Neuronal stem cell (in vitro differentiated cells): ENCODE results near the gene SEMA7A.
"Not testable (repeated sequence)": the region's sequence is repeated elsewhere in the genome, so short reads cannot be mapped to it uniquely, and the experiment has no call there.

Source experiments
- DNase-seq: peaks from one replicate; pipeline ENCODE4 v3.0.0-alpha.2; 2013; ENCODE audit warnings: low spot score
- H2AFZ ChIP-seq: one replicate; pipeline ENCODE4 v1.6.1; 2013; ENCODE audit warnings: mild to moderate bottlenecking, low read length, inconsistent platforms
- H2AK5ac ChIP-seq: 2 replicates; pipeline ENCODE4 v1.6.1; 2013; ENCODE audit warnings: low read depth, mild to moderate bottlenecking, inconsistent platforms, low read length, moderate library complexity, mixed read lengths
- H2BK120ac ChIP-seq: 2 replicates; pipeline ENCODE4 v1.6.1; 2013; ENCODE audit warnings: low read depth, mild to moderate bottlenecking, inconsistent platforms, low read length, moderate library complexity, mixed read lengths
- H2BK12ac ChIP-seq: one replicate; pipeline ENCODE4 v1.6.1; 2013; ENCODE audit warnings: low read length, inconsistent platforms
- H2BK15ac ChIP-seq: 2 replicates; pipeline ENCODE4 v1.6.1; 2013; ENCODE audit warnings: mild to moderate bottlenecking, low read length, inconsistent platforms, mixed read lengths
- H2BK5ac ChIP-seq: one replicate; pipeline ENCODE4 v1.6.1; 2013; ENCODE audit warnings: inconsistent platforms, mild to moderate bottlenecking, low read length, moderate library complexity
- H3K14ac ChIP-seq: one replicate; pipeline ENCODE4 v1.6.1; 2013; ENCODE audit warnings: low read length, inconsistent platforms
- H3K18ac ChIP-seq: 2 replicates; pipeline ENCODE4 v1.6.1; 2013; ENCODE audit warnings: low read length, inconsistent platforms
- H3K23ac ChIP-seq: 2 replicates; pipeline ENCODE4 v1.6.1; 2013; ENCODE audit warnings: low read depth, mild to moderate bottlenecking, mixed read lengths, low read length, inconsistent platforms; ENCODE audit not compliant: poor library complexity
- H3K27ac ChIP-seq: replicated peaks from 3 replicates; pipeline ENCODE4 v1.5.1; 2013; ENCODE audit warnings: low read length, inconsistent platforms
- H3K27me3 ChIP-seq, 3 experiments: 2 replicates each; pipeline ENCODE4 v1.6.1; 2013; ENCODE audit warnings: low read length in 3 of 3, mild to moderate bottlenecking in 2 of 3, inconsistent platforms in 1 of 3, low read depth in 1 of 3, mixed read lengths in 1 of 3, moderate library complexity in 1 of 3; ENCODE audit not compliant: control insufficient read depth in 3 of 3, insufficient read depth in 3 of 3
- H3K36me3 ChIP-seq, 2 donors: replicated peaks in 1 of 2; 2 replicates each; pipeline ENCODE4 v1.6.1; 2013; ENCODE audit warnings: low read length in 2 of 2; ENCODE audit not compliant: control insufficient read depth in 2 of 2, insufficient read depth in 2 of 2
- H3K4ac ChIP-seq: 2 replicates; pipeline ENCODE4 v1.6.1; 2013; ENCODE audit warnings: inconsistent platforms, mild to moderate bottlenecking, low read length, moderate library complexity
- H3K4me1 ChIP-seq, 2 donors: 1 replicate in 1 of 2; 2 replicates in 1 of 2; pipeline ENCODE4 v1.6.1; 2013; ENCODE audit warnings: low read length in 2 of 2, low read depth in 1 of 2; ENCODE audit not compliant: control insufficient read depth in 2 of 2, insufficient read depth in 1 of 2
- H3K4me2 ChIP-seq: one replicate; pipeline ENCODE4 v1.6.1; 2013; ENCODE audit warnings: mild to moderate bottlenecking, low read length, inconsistent platforms; ENCODE audit not compliant: insufficient read depth, poor library complexity, severe bottlenecking
- H3K4me3 ChIP-seq, 2 donors: 2 replicates each; pipeline ENCODE4 v1.5.1; 2013; ENCODE audit warnings: low read length in 2 of 2, mild to moderate bottlenecking in 2 of 2, inconsistent platforms in 1 of 2, moderate library complexity in 1 of 2
- H3K79me1 ChIP-seq: one replicate; pipeline ENCODE4 v1.6.1; 2013; ENCODE audit warnings: low read depth, mild to moderate bottlenecking, inconsistent platforms, low read length, moderate library complexity
- H3K9ac ChIP-seq: one replicate; pipeline ENCODE4 v1.6.1; 2013; ENCODE audit warnings: mild to moderate bottlenecking, low read depth, low read length, inconsistent platforms; ENCODE audit not compliant: poor library complexity
- H3K9me3 ChIP-seq, 2 donors: replicated peaks in 1 of 2; 2 replicates each; pipeline versions ENCODE3 to v1.6.1; 2013; ENCODE audit warnings: low read length in 2 of 2, mild to moderate bottlenecking in 2 of 2, inconsistent platforms in 1 of 2, low read depth in 1 of 2, mixed read lengths in 1 of 2, moderate library complexity in 1 of 2; ENCODE audit not compliant: control insufficient read depth in 2 of 2, insufficient read depth in 1 of 2
- H4K8ac ChIP-seq: one replicate; pipeline ENCODE4 v1.6.1; 2013; ENCODE audit warnings: low read depth, mild to moderate bottlenecking, inconsistent platforms, low read length, moderate library complexity
- H4K91ac ChIP-seq: one replicate; pipeline ENCODE4 v1.6.1; 2013; ENCODE audit warnings: low read length, low read depth, mild to moderate bottlenecking, inconsistent platforms; ENCODE audit not compliant: poor library complexity
- WGBS, 2 donors: extraction: QIAGEN DNeasy Blood & Tissue Kit; methylation state at CpG; one replicate each; pipeline ENCODE4 v1.1.7; 2013; ENCODE audit warnings: missing lambda C conversion rate in 2 of 2, mixed read lengths in 1 of 2; ENCODE audit not compliant: insufficient read length in 2 of 2, insufficient replicate concordance in 1 of 2; ENCODE audit errors: extremely low coverage in 2 of 2; 5-methylcytosine and 5-hydroxymethylcytosine counted together

Gene SEMA7A

GRCh38 chr15:74365598-74366445 lies 67.9 kb downstream of the SEMA7A start:
- Histone ChIP-seq H3K79me1 (no peaks in the 10 kb centered on the region), H3K4me3 (peak overlapping the region; percentile 36 to 76), H3K23ac (peak overlapping the region; percentile 49), H3K36me3 (no peaks in the 10 kb centered on the region), H3K4me1 (peaks cover 0 to 7% of the 10 kb centered on the region in 2 donors), H2BK120ac (peak overlapping the region; percentile 47), H2BK15ac (peak overlapping the region; percentile 45), H2AK5ac (no peak overlapping the region), H2BK5ac (no peak overlapping the region), H3K4me2 (peak overlapping the region; percentile 86), H3K4ac (no peak overlapping the region), H3K18ac (peak overlapping the region; percentile 84), H3K27ac (no peak overlapping the region), H2BK12ac (no peak overlapping the region), H3K9ac (peak overlapping the region; percentile 88), H2AFZ (peak overlapping the region; percentile 91), H3K14ac (peak overlapping the region; percentile 21), H4K8ac (no peak overlapping the region), H4K91ac (no peak overlapping the region), H3K27me3 (peaks cover 0 to 85% (median 20%) of the 10 kb centered on the region in 3 experiments), H3K9me3 (no peaks in the 10 kb centered on the region)
- peak; percentile 44 for DNase-seq
- WGBS, 2 donors: no CpG with 5 or more reads among the region's 75 CpGs

- Histone ChIP-seq H2AK5ac (peak overlapping the region; percentile 82), H3K18ac (peak overlapping the region; percentile 45), H3K4ac (no peak overlapping the region), H2BK12ac (no peak overlapping the region), H3K79me1 (no peaks in the 10 kb centered on the region), H3K14ac (no peak overlapping the region), H2AFZ (peak overlapping the region; percentile 91), H3K4me2 (peak overlapping the region; percentile 86), H3K4me1 (peaks cover 0 to 6% of the 10 kb centered on the region in 2 donors), H3K9me3 (no peaks in the 10 kb centered on the region), H2BK120ac (no peak overlapping the region), H3K27me3 (peaks cover 0 to 78% (median 20%) of the 10 kb centered on the region in 3 experiments), H2BK5ac (no peak overlapping the region), H2BK15ac (no peak overlapping the region), H3K4me3 (peak overlapping the region in 1 of 2 donors; percentile 36), H4K8ac (no peak overlapping the region), H3K23ac (peak overlapping the region; percentile 13), H3K36me3 (no peaks in the 10 kb centered on the region), H4K91ac (no peak overlapping the region), H3K9ac (no peak overlapping the region), H3K27ac (no peak overlapping the region)
- no CpG with 5 or more reads among the region's 12 CpGs for WGBS, 2 donors
- no peak for DNase-seq
Measured at GRCh38 chr15:74364936-74365597, 68.7 kb downstream of the SEMA7A start.

GRCh38 chr15:74362482-74362881 lies 71.3 kb downstream of the SEMA7A start:
- Histone ChIP-seq H3K36me3 (no peaks in the 10 kb centered on the region), H3K9me3 (no peaks in the 10 kb centered on the region), H3K18ac (no peak overlapping the region), H3K79me1 (no peaks in the 10 kb centered on the region), H4K91ac (no peak overlapping the region), H3K4me1 (peaks cover 0 to 6% of the 10 kb centered on the region in 2 donors), H2BK15ac (no peak overlapping the region), H3K9ac (no peak overlapping the region), H2AK5ac (no peak overlapping the region), H3K14ac (no peak overlapping the region), H4K8ac (no peak overlapping the region), H3K27ac (no peak overlapping the region), H2BK120ac (no peak overlapping the region), H3K23ac (no peak overlapping the region), H3K27me3 (peaks cover 0 to 75% (median 18%) of the 10 kb centered on the region in 3 experiments), H3K4me3 (no peak overlapping the region), H2BK5ac (no peak overlapping the region), H2BK12ac (no peak overlapping the region), H3K4me2 (no peak overlapping the region), H2AFZ (no peak overlapping the region), H3K4ac (no peak overlapping the region)
- no CpG with 5 or more reads among the region's 1 CpG for WGBS, 2 donors
- no peak for DNase-seq

GRCh38 chr15:74360855-74361254 lies 72.9 kb downstream of the SEMA7A start:
- H3K27ac ChIP-seq, H2BK12ac ChIP-seq, H3K79me1 ChIP-seq, H2AFZ ChIP-seq, H3K18ac ChIP-seq, H2BK15ac ChIP-seq, H4K91ac ChIP-seq, DNase-seq, H3K14ac ChIP-seq, H3K9me3 ChIP-seq, H4K8ac ChIP-seq, H2BK5ac ChIP-seq, H2AK5ac ChIP-seq, H2BK120ac ChIP-seq, H3K4me3 ChIP-seq, H3K23ac ChIP-seq, H3K36me3 ChIP-seq, H3K4me1 ChIP-seq, H3K4ac ChIP-seq, H3K9ac ChIP-seq, H3K4me2 ChIP-seq: not testable (repeated sequence)
- no CpG with 5 or more reads among the region's 1 CpG for WGBS, 2 donors
- peaks cover 0 to 73% (median 12%) of the 10 kb centered on the region in 3 experiments for H3K27me3 ChIP-seq
